Measurements from ENCODE around the gene ACOT8. TPM values are rescaled to one million over a fixed set of nuclear protein-coding genes. Genes with fewer than 3 reads are reported as not detected.

The ACOT8 gene
- total RNA-seq, 2 donors from 2014 or later = 36.8 to 42.8 TPM

GRCh38 chr20:45850238-45850637, 7.0 kb downstream of the ACOT8 start:
- 91 to 100% methylated on average over 2 of the region's 2 CpGs for WGBS, 2 donors
- TF ChIP-seq CTCF (IDR thresholded peaks at IDR 0.05) = no peak
- TF ChIP-seq POLR2A (IDR thresholded peaks at IDR 0.05) = no peak
- Histone ChIP-seq H3K27ac (no peak overlapping the region), H3K4me1 (peaks cover 10% of the 10 kb centered on the region), H3K9me3 (no peaks in the 10 kb centered on the region), H3K27me3 (no peaks in the 10 kb centered on the region), H3K36me3 (replicated peaks in 1 of 2; ENCODE audit: insufficient read depth in 1 of 2, low read depth in 2 of 2) (peaks cover 0 to 4% of the 10 kb centered on the region in 2 donors), H3K4me3 (no peak overlapping the region)
- DNase-seq = no peak
- no peak for ATAC-seq
- intact Hi-C loops (cut with DNase I) = no loop called here

GRCh38 chr20:45848969-45849582, 8.1 kb downstream of the ACOT8 start:
- no peaks in the 10 kb centered on the region for H3K27me3 ChIP-seq
- H3K36me3 ChIP-seq (replicated peaks in 1 of 2; ENCODE audit: insufficient read depth in 1 of 2, low read depth in 2 of 2) = peaks cover 0 to 8% of the 10 kb centered on the region in 2 donors
- H3K4me3 ChIP-seq = no peak overlapping the region
- no peak for ATAC-seq
- intact Hi-C loops (cut with DNase I) = no loop called here
- peaks cover 4% of the 10 kb centered on the region for H3K4me1 ChIP-seq
- no peak for DNase-seq
- 92 to 94% methylated on average over 8 of the region's 8 CpGs for WGBS, 2 donors
- no peak overlapping the region for H3K27ac ChIP-seq
- no peak for TF ChIP-seq CTCF (IDR thresholded peaks at IDR 0.05)
- TF ChIP-seq POLR2A (IDR thresholded peaks at IDR 0.05) = no peak
- no peaks in the 10 kb centered on the region for H3K9me3 ChIP-seq

GRCh38 chr20:45848421-45848820, 8.8 kb downstream of the ACOT8 start:
- WGBS, 2 donors = 95 to 96% methylated on average over 8 of the region's 8 CpGs
- Histone ChIP-seq H3K9me3 (no peaks in the 10 kb centered on the region), H3K4me3 (no peak overlapping the region), H3K27me3 (no peaks in the 10 kb centered on the region), H3K4me1 (no peaks in the 10 kb centered on the region), H3K36me3 (replicated peaks in 1 of 2; ENCODE audit: insufficient read depth in 1 of 2, low read depth in 2 of 2) (peaks cover 0 to 10% of the 10 kb centered on the region in 2 donors), H3K27ac (no peak overlapping the region)
- TF ChIP-seq POLR2A (IDR thresholded peaks at IDR 0.05) (no peak), CTCF (IDR thresholded peaks at IDR 0.05) (no peak)
- intact Hi-C loops (cut with DNase I) = no loop called here
- ATAC-seq (no peak), DNase-seq (no peak)

GRCh38 chr20:45845452-45845851, 11.7 kb downstream of the ACOT8 start:
- no peaks in the 10 kb centered on the region for H3K27me3 ChIP-seq
- intact Hi-C loops (cut with DNase I) = no loop called here

More at GRCh38 chr20:45845452-45845851, 11.7 kb downstream of the ACOT8 start:
- Histone ChIP-seq H3K27ac (no peak overlapping the region), H3K9me3 (no peaks in the 10 kb centered on the region), H3K4me3 (no peak overlapping the region), H3K36me3 (replicated peaks in 1 of 2; ENCODE audit: insufficient read depth in 1 of 2, low read depth in 2 of 2) (peaks cover 3 to 17% of the 10 kb centered on the region in 2 donors), H3K4me1 (no peaks in the 10 kb centered on the region)
- TF ChIP-seq CTCF (IDR thresholded peaks at IDR 0.05) (no peak), POLR2A (IDR thresholded peaks at IDR 0.05) (no peak)
- DNase-seq = no peak
- ATAC-seq = no peak
